Tibial nerve (tissue), 4 donors: ENCODE measurements around the gene RCOR1.

ENCODE experiments used
- CTCF ChIP-seq, 5 experiments: fragments of 200-600 bp in 3 of 5; fragments of 450-650 bp in 2 of 5; sonication (generic) in 3 of 5; IDR thresholded peaks; one replicate each; pipeline ENCODE4 v1.5.1; 2016 to 2019; ENCODE audit warnings: antibody characterized with exemption in 5 of 5, mild to moderate bottlenecking in 3 of 5, moderate library complexity in 2 of 5
- EP300 ChIP-seq, 2 donors: sonication (generic); formaldehyde crosslinking; IDR thresholded peaks; one replicate each; pipeline ENCODE4 v1.6.1; 2017; ENCODE audit warnings: antibody characterized with exemption in 2 of 2, mild to moderate bottlenecking in 1 of 2
- POLR2A ChIP-seq, 2 donors: fragments of 450-650 bp; IDR thresholded peaks; one replicate each; pipeline ENCODE4 v1.6.1; 2017; ENCODE audit warnings: antibody characterized with exemption in 2 of 2, mild to moderate bottlenecking in 2 of 2, moderate library complexity in 2 of 2

- no peak for TF ChIP-seq CTCF (IDR thresholded peaks at IDR 0.05)
- no peak for TF ChIP-seq POLR2A (IDR thresholded peaks at IDR 0.05)
- TF ChIP-seq EP300 (IDR thresholded peaks at IDR 0.05) = no peak
Measured at GRCh38 chr14:102667703-102668102, 75.3 kb downstream of the RCOR1 start.
